IMR-90 (cell line): ENCODE results near the gene TXNDC11. TPM values are rescaled to one million over a fixed set of nuclear protein-coding genes. Genes with fewer than 3 reads are reported as not detected.

Source experiments
- ATAC-seq: fragments of 200-7000 bp; cut with Tn5 transposase; 2 replicates; pipeline ENCODE4 v1.9.1; 2020; ENCODE audit warnings: low read depth, mild to moderate bottlenecking, moderate library complexity
- BruUV-seq: library from RNA; stranded (reverse); fragments of 400-500 nt; replicated peaks from 2 replicates; lab custom pipeline; 2021; lab: Mats Ljungman, UMichigan
- CTCF ChIA-PET: fragments of 300-600 bp; formaldehyde crosslinking; extraction: SDS; loops from one replicate; lab custom pipeline; 2021; ENCODE audit warnings: antibody characterized with exemption; lab: Yijun Ruan, JAX
- POLR2A ChIA-PET: fragments of 300-600 bp; sonication (Branson Sonifier 250); formaldehyde crosslinking; loops from one replicate; lab custom pipeline; 2022; ENCODE audit warnings: antibody characterized with exemption; ENCODE audit not compliant: unreplicated experiment; lab: Charles Lee
- DNase-seq: peaks from one replicate; pipeline ENCODE4 v3.0.0; 2013
- H2AFZ ChIP-seq: replicated peaks from 2 replicates; pipeline ENCODE3; 2013; ENCODE audit warnings: low read length, mild to moderate bottlenecking; ENCODE audit not compliant: poor library complexity
- H2AK5ac ChIP-seq: 2 replicates; pipeline ENCODE4 v1.6.1; 2013; ENCODE audit warnings: low read depth, low read length, inconsistent platforms
- H2AK9ac ChIP-seq: replicated peaks from 2 replicates; pipeline ENCODE3; 2013; ENCODE audit warnings: mild to moderate bottlenecking, low read depth, low read length, moderate library complexity; ENCODE audit not compliant: poor library complexity
- H2BK120ac ChIP-seq: 2 replicates; pipeline ENCODE4 v1.6.1; 2013; ENCODE audit warnings: low read depth, low read length, inconsistent platforms
- H2BK15ac ChIP-seq: 3 replicates; pipeline ENCODE4 v1.6.1; 2013; ENCODE audit warnings: low read depth, low read length, inconsistent platforms
- H2BK20ac ChIP-seq: 2 replicates; pipeline ENCODE4 v1.6.1; 2013; ENCODE audit warnings: low read depth, mild to moderate bottlenecking, inconsistent platforms, low read length, moderate library complexity
- H2BK5ac ChIP-seq: 2 replicates; pipeline ENCODE4 v1.6.1; 2013; ENCODE audit warnings: mild to moderate bottlenecking, low read depth, low read length, inconsistent platforms; ENCODE audit not compliant: poor library complexity, severe bottlenecking
- H3K14ac ChIP-seq: replicated peaks from 2 replicates; pipeline ENCODE4 v1.6.1; 2013; ENCODE audit warnings: low read depth, low read length, inconsistent platforms
- H3K18ac ChIP-seq: 2 replicates; pipeline ENCODE4 v1.6.1; 2013; ENCODE audit warnings: low read depth, low read length, control low read depth
- H3K23ac ChIP-seq: 2 replicates; pipeline ENCODE4 v1.6.1; 2013; ENCODE audit warnings: low read depth, low read length, inconsistent platforms
- H3K27ac ChIP-seq: 2 replicates; pipeline ENCODE4 v1.5.1; 2013; ENCODE audit warnings: mild to moderate bottlenecking, control low read depth, low read length; ENCODE audit not compliant: insufficient read depth
- H3K27me3 ChIP-seq: 2 replicates; pipeline ENCODE4 v1.6.1; 2013; ENCODE audit warnings: low read length; ENCODE audit not compliant: control insufficient read depth, insufficient read depth
- H3K36me3 ChIP-seq: 2 replicates; pipeline ENCODE4 v1.6.1; 2013; ENCODE audit warnings: low read length, mixed read lengths; ENCODE audit not compliant: control insufficient read depth, insufficient read depth
- H3K4ac ChIP-seq: 2 replicates; pipeline ENCODE4 v1.6.1; 2013; ENCODE audit warnings: low read depth, low read length, inconsistent platforms
- H3K4me1 ChIP-seq: 2 replicates; pipeline ENCODE4 v1.6.1; 2013; ENCODE audit warnings: low read length, mixed read lengths; ENCODE audit not compliant: control insufficient read depth, insufficient read depth
- H3K4me2 ChIP-seq: 2 replicates; pipeline ENCODE4 v1.6.1; 2013; ENCODE audit warnings: low read depth, mild to moderate bottlenecking, control low read depth, low read length, moderate library complexity
- H3K4me3 ChIP-seq: 2 replicates; pipeline ENCODE4 v1.5.1; 2013; ENCODE audit warnings: low read depth, mild to moderate bottlenecking, control low read depth, low read length, moderate library complexity; ENCODE audit not compliant: insufficient read depth
- H3K56ac ChIP-seq: 2 replicates; pipeline ENCODE4 v1.6.1; 2013; ENCODE audit warnings: low read length, inconsistent platforms; ENCODE audit not compliant: insufficient read depth; ENCODE audit errors: extremely low read depth
- H3K79me1 ChIP-seq, 2 experiments: 2 replicates each; pipeline ENCODE4 v1.6.1; 2013; ENCODE audit warnings: low read length in 2 of 2, inconsistent platforms in 1 of 2, low read depth in 1 of 2
- H3K9ac ChIP-seq: 2 replicates; pipeline ENCODE4 v1.6.1; 2013; ENCODE audit warnings: low read depth, low read length, control low read depth
- H3K9me1 ChIP-seq: 2 replicates; pipeline ENCODE4 v1.6.1; 2013; ENCODE audit warnings: low read length, inconsistent platforms; ENCODE audit not compliant: insufficient read depth
- H3K9me3 ChIP-seq: 2 replicates; pipeline ENCODE4 v1.6.1; 2013; ENCODE audit warnings: low read length; ENCODE audit not compliant: control insufficient read depth, insufficient read depth
- H4K20me1 ChIP-seq: 2 replicates; pipeline ENCODE4 v1.6.1; 2013; ENCODE audit warnings: low read length, inconsistent platforms; ENCODE audit not compliant: insufficient read depth
- H4K5ac ChIP-seq: 2 replicates; pipeline ENCODE4 v1.6.1; 2013; ENCODE audit warnings: mild to moderate bottlenecking, low read depth, low read length, control low read depth
- H4K8ac ChIP-seq, 2 experiments: 2 replicates each; pipeline ENCODE4 v1.6.1; 2013; ENCODE audit warnings: low read depth in 2 of 2, low read length in 2 of 2, control low read depth in 1 of 2, inconsistent platforms in 1 of 2
- H4K91ac ChIP-seq: 2 replicates; pipeline ENCODE4 v1.6.1; 2013; ENCODE audit warnings: low read depth, low read length, inconsistent platforms; ENCODE audit not compliant: insufficient read depth
- BHLHE40 ChIP-seq: fragments of 150-350 bp; IDR thresholded peaks from 2 replicates; pipeline ENCODE4 v1.6.1; 2016; ENCODE audit warnings: mild to moderate bottlenecking, low read depth, low read length
- CHD1 ChIP-seq: IDR thresholded peaks from 2 replicates; pipeline ENCODE4 v1.6.1; 2012; ENCODE audit warnings: low read depth, low read length, improper control_type of control experiment
- ELK1 ChIP-seq: fragments of 150-350 bp; IDR thresholded peaks from 2 replicates; pipeline ENCODE4 v1.6.1; 2016; ENCODE audit warnings: low read depth, mild to moderate bottlenecking, low read length, moderate library complexity, borderline replicate concordance
- FOS ChIP-seq: fragments of 150-350 bp; IDR thresholded peaks from 2 replicates; pipeline ENCODE4 v1.6.1; 2016; ENCODE audit warnings: low read depth, low read length
- MAFK ChIP-seq: IDR thresholded peaks from 2 replicates; pipeline ENCODE4 v1.6.1; 2012; ENCODE audit warnings: low read depth, low read length, improper control_type of control experiment
- MXI1 ChIP-seq: IDR thresholded peaks from 2 replicates; pipeline ENCODE4 v1.6.1; 2012; ENCODE audit warnings: low read depth, mild to moderate bottlenecking, low read length, moderate library complexity, borderline replicate concordance
- NFE2L2 ChIP-seq: fragments of 150-350 bp; IDR thresholded peaks from 2 replicates; pipeline ENCODE4 v1.6.1; 2016; ENCODE audit warnings: low read depth, mild to moderate bottlenecking, low read length
- POLR2A ChIP-seq: IDR thresholded peaks from 2 replicates; pipeline ENCODE4 v1.6.1; 2012; ENCODE audit warnings: mild to moderate bottlenecking, low read depth, low read length
- RCOR1 ChIP-seq: IDR thresholded peaks from 2 replicates; pipeline ENCODE4 v1.6.1; 2012; ENCODE audit warnings: mild to moderate bottlenecking, low read length, improper control_type of control experiment; ENCODE audit not compliant: insufficient replicate concordance
- WGBS, 2 experiments: methylation state at CpG; one replicate each; pipeline versions ENCODE4 v1.1.5 to v1.1.7; 2013; ENCODE audit warnings: missing lambda C conversion rate in 2 of 2; ENCODE audit not compliant: insufficient read length in 1 of 2; ENCODE audit errors: extremely low coverage in 2 of 2; 5-methylcytosine and 5-hydroxymethylcytosine counted together
- dilution Hi-C: fragments of 300-500 bp; cut with HindIII; formaldehyde crosslinking; loops from one replicate; pipeline ENCODE4 v1.14.3; 2018; ENCODE audit warnings: low sequenced_read_pairs; ENCODE audit not compliant: unreplicated experiment
- in situ Hi-C: fragments of 300-500 bp; cut with MboI; formaldehyde crosslinking; loops from 3 replicates; pipeline ENCODE4 v1.14.3; 2019; ENCODE audit warnings: low sequenced_read_pairs, inconsistent platforms, mixed read lengths
- intact Hi-C: fragments of 100-400 bp; cut with micrococcal nuclease; formaldehyde crosslinking; loops from 2 replicates; pipeline ENCODE4 v1.10.0; 2022
- polyA plus RNA-seq, 3 experiments: library from polyadenylated mRNA; depleted of rRNA; stranded (reverse); fragments of >200 nt; gene quantifications; 2 replicates each; pipeline ENCODE4 v1.2.3, GENCODE V29; 2012; ENCODE audit warnings: low replicate concordance in 1 of 3
- total RNA-seq: library from RNA; depleted of rRNA; stranded (reverse); fragments of >200 nt; gene quantifications from 2 replicates; pipeline ENCODE4 v1.2.3, GENCODE V29; 2012
- TF ChIP-seq, protein P1 (sequence below): fragments of 150-350 bp; IDR thresholded peaks from 2 replicates; pipeline ENCODE4 v1.6.1; 2017; ENCODE audit warnings: mild to moderate bottlenecking, antibody characterized with exemption, low read length, low read depth

TXNDC11 gene
- total and polyA plus RNA-seq, 2 of the 4 experiments (the other 2 are of a cell fraction) = 25.3 to 42.9 TPM

GRCh38 chr16:11665071-11665491 lies 77.6 kb downstream of the TXNDC11 start (continued):
- no peak for TF ChIP-seq FOS
- TF ChIP-seq NFE2L2 = no peak

GRCh38 chr16:11662582-11662981 lies 80.1 kb downstream of the TXNDC11 start:
- H3K23ac ChIP-seq = no peak overlapping the region
- no peaks in the 10 kb centered on the region for H3K4me1 ChIP-seq
- no peak overlapping the region for H3K56ac ChIP-seq
- no peak overlapping the region for H2BK120ac ChIP-seq
- H3K27me3 ChIP-seq = peaks cover 8% of the 10 kb centered on the region; the same call in 1 of the 2 replicates
- ATAC-seq = no peak
- ChIA-PET CTCF (no interaction called here), POLR2A (no interaction called here)
- H4K20me1 ChIP-seq = no peaks in the 10 kb centered on the region
- H2AK9ac ChIP-seq = no peak overlapping the region
- H2AK5ac ChIP-seq = no peak overlapping the region
- no peak overlapping the region for H3K4me2 ChIP-seq
- no peak overlapping the region for H3K4me3 ChIP-seq
- H2BK5ac ChIP-seq = no peak overlapping the region
- BruUV-seq = no TSS peak
- no peak overlapping the region for H4K91ac ChIP-seq
- H4K5ac ChIP-seq = no peak overlapping the region
- in situ Hi-C loops (no loop called here), intact Hi-C loops (no loop called here), dilution Hi-C loops (no loop called here)
- H3K27ac ChIP-seq = no peak overlapping the region
- H2AFZ ChIP-seq = no peak overlapping the region
- WGBS, 2 experiments = 80% methylated on average over 2 of the region's 5 CpGs; no CpG with 5 or more reads in 1 of the 2 experiments
- no peak overlapping the region for H3K14ac ChIP-seq
- no peak overlapping the region for H3K18ac ChIP-seq
- H3K9ac ChIP-seq = no peak overlapping the region
- no peaks in the 10 kb centered on the region for H3K9me3 ChIP-seq
- no peaks in the 10 kb centered on the region for H3K79me1 ChIP-seq
- H2BK20ac ChIP-seq = no peak overlapping the region
- no peak overlapping the region for H2BK15ac ChIP-seq
- no peak for DNase-seq
- no peak overlapping the region for H4K8ac ChIP-seq
- no peaks in the 10 kb centered on the region; the same call in 1 of the 2 replicates for H3K9me1 ChIP-seq
- no peak for TF ChIP-seq RCOR1
- no peak for TF ChIP-seq CHD1
- no peak for TF ChIP-seq MAFK
- TF ChIP-seq MXI1 = no peak
- TF ChIP-seq POLR2A = no peak
- TF ChIP-seq, protein P1, sequence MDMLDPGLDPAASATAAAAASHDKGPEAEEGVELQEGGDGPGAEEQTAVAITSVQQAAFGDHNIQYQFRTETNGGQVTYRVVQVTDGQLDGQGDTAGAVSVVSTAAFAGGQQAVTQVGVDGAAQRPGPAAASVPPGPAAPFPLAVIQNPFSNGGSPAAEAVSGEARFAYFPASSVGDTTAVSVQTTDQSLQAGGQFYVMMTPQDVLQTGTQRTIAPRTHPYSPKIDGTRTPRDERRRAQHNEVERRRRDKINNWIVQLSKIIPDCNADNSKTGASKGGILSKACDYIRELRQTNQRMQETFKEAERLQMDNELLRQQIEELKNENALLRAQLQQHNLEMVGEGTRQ = no peak
- TF ChIP-seq BHLHE40 = no peak
- TF ChIP-seq ELK1 = no peak
- H3K4ac ChIP-seq = no peak overlapping the region
- no peaks in the 10 kb centered on the region for H3K36me3 ChIP-seq
